ENCODE results near the gene RAB31. TPM values are rescaled to one million over a fixed set of nuclear protein-coding genes. Genes with fewer than 3 reads are reported as not detected.

Gene RAB31
- polyA plus RNA-seq, 1 donor from 2014 or later = 16.3 TPM

GRCh38 chr18:9878783-9879242, 170.7 kb downstream of the RAB31 start:
- Histone ChIP-seq H3K9me3 (ENCODE audit: low read length) (no peaks in the 10 kb centered on the region), H3K4me3 (ENCODE audit: low read length) (no peak overlapping the region)
- TF ChIP-seq EZH2 (IDR thresholded peaks at IDR 0.05; ENCODE audit: borderline replicate concordance, insufficient read depth, low read length, poor library complexity, severe bottlenecking) = no peak
- no peak for TF ChIP-seq RAD21 (conservative IDR thresholded peaks at IDR 0.05)
- no peak for TF ChIP-seq SMC3 (conservative IDR thresholded peaks at IDR 0.05; ENCODE audit: poor library complexity)
- TF ChIP-seq CTCF (IDR thresholded peaks at IDR 0.05; ENCODE audit: poor library complexity, severe bottlenecking) = no peak
- TF ChIP-seq TAF1 (IDR thresholded peaks at IDR 0.05; ENCODE audit: low read depth) = no peak

GRCh38 chr18:9884090-9884489, 176.0 kb downstream of the RAB31 start:
- Histone ChIP-seq H3K27me3 (ENCODE audit: insufficient read depth, low read depth, low read length) (no peaks in the 10 kb centered on the region), H3K4me2 (ENCODE audit: low read length) (no peak overlapping the region), H3K79me2 (replicated peaks; ENCODE audit: insufficient read depth, low read length) (no peaks in the 10 kb centered on the region), H3F3A (ENCODE audit: insufficient read depth, low read length, poor library complexity, severe bottlenecking) (no peaks in the 10 kb centered on the region), H2AFZ (ENCODE audit: low read depth, low read length) (no peak overlapping the region), H4K20me1 (ENCODE audit: insufficient read depth) (no peaks in the 10 kb centered on the region), H3K27ac (ENCODE audit: low read length) (no peak overlapping the region), H3K4me3 (ENCODE audit: low read length) (no peak overlapping the region), H3K9me2 (ENCODE audit: insufficient read depth, low read length) (no peaks in the 10 kb centered on the region), H3K36me3 (ENCODE audit: insufficient read depth, low read length) (no peaks in the 10 kb centered on the region), H3K9ac (ENCODE audit: low read length) (no peak overlapping the region), H3K9me3 (ENCODE audit: low read length) (no peaks in the 10 kb centered on the region)
- no peak for TF ChIP-seq EZH2 (IDR thresholded peaks at IDR 0.05; ENCODE audit: borderline replicate concordance, insufficient read depth, low read length, poor library complexity, severe bottlenecking)
- TF ChIP-seq SMC3 (conservative IDR thresholded peaks at IDR 0.05; ENCODE audit: poor library complexity) = no peak
- TF ChIP-seq TAF1 (IDR thresholded peaks at IDR 0.05; ENCODE audit: low read depth) = no peak
- TF ChIP-seq REST (IDR thresholded peaks at IDR 0.05; ENCODE audit: borderline replicate concordance) = no peak
- no peak for TF ChIP-seq RAD21 (conservative IDR thresholded peaks at IDR 0.05)
- no peak for TF ChIP-seq EP300 (conservative IDR thresholded peaks at IDR 0.05; ENCODE audit: poor library complexity, severe bottlenecking)
- TF ChIP-seq POLR2AphosphoS5 (IDR thresholded peaks at IDR 0.05) = no peak
- TF ChIP-seq CTCF (IDR thresholded peaks at IDR 0.05; ENCODE audit: poor library complexity, severe bottlenecking) = no peak
- no peak for TF ChIP-seq MXI1 (conservative IDR thresholded peaks at IDR 0.05; ENCODE audit: poor library complexity, severe bottlenecking)

More at GRCh38 chr18:9878783-9879242, 170.7 kb downstream of the RAB31 start:
- no peak overlapping the region for H3K27ac ChIP-seq (ENCODE audit: low read length)
- H3K9ac ChIP-seq (ENCODE audit: low read length) = no peak overlapping the region
- H2AFZ ChIP-seq (ENCODE audit: low read depth, low read length) = no peak overlapping the region
- H3K27me3 ChIP-seq (ENCODE audit: insufficient read depth, low read depth, low read length) = no peaks in the 10 kb centered on the region
- H3F3A ChIP-seq (ENCODE audit: insufficient read depth, low read length, poor library complexity, severe bottlenecking) = no peaks in the 10 kb centered on the region
- no peaks in the 10 kb centered on the region for H3K9me2 ChIP-seq (ENCODE audit: insufficient read depth, low read length)
- no peaks in the 10 kb centered on the region for H3K79me2 ChIP-seq (replicated peaks; ENCODE audit: insufficient read depth, low read length)
- H4K20me1 ChIP-seq (ENCODE audit: insufficient read depth) = no peaks in the 10 kb centered on the region
- no peaks in the 10 kb centered on the region for H3K36me3 ChIP-seq (ENCODE audit: insufficient read depth, low read length)
- H3K4me2 ChIP-seq (ENCODE audit: low read length) = no peak overlapping the region

All from neural cell (in vitro differentiated cells).